HG03457 (cell line): ENCODE data around the gene KNSTRN.

ENCODE experiments used
- ATAC-seq: cut with Tn5 transposase; IDR thresholded peaks from one replicate; pipeline ENCODE4 v1.9.1; 2021; ENCODE audit warnings: moderate number of reproducible peaks; ENCODE audit not compliant: unreplicated experiment

Gene KNSTRN

GRCh38 chr15:40397688-40398412, 15.3 kb downstream of the KNSTRN start:
- ATAC-seq, result no peak

GRCh38 chr15:40398413-40398873, 15.9 kb downstream of the KNSTRN start:
- ATAC-seq, result peak; percentile 63

GRCh38 chr15:40399370-40399769, 16.8 kb downstream of the KNSTRN start:
- ATAC-seq, result no peak

- ATAC-seq, result peak; percentile 78
These were observed 23.2 kb downstream of the KNSTRN start, which contains the start of gene IVD for GRCh38 chr15:40405501-40406381. IVD (plus strand) TSS chr15:40405795; CDS start chr15:40405828, 33 bp downstream.

- ATAC-seq, result no peak
These were observed 24.9 kb downstream of the KNSTRN start for GRCh38 chr15:40407330-40407990.

GRCh38 chr15:40409366-40409765, 26.8 kb downstream of the KNSTRN start:
- ATAC-seq, result no peak

GRCh38 chr15:40410476-40410875, 28.0 kb downstream of the KNSTRN start:
- ATAC-seq, result no peak

- no peak for ATAC-seq
These were observed 29.7 kb downstream of the KNSTRN start for GRCh38 chr15:40412095-40412759.

GRCh38 chr15:40413036-40413435, 30.5 kb downstream of the KNSTRN start:
- no peak for ATAC-seq

- no peak for ATAC-seq
These were observed 32.3 kb downstream of the KNSTRN start for GRCh38 chr15:40414816-40415215.

GRCh38 chr15:40415226-40415625, 32.7 kb downstream of the KNSTRN start:
- ATAC-seq, result no peak

GRCh38 chr15:40416056-40416455, 33.5 kb downstream of the KNSTRN start:
- ATAC-seq, result no peak

GRCh38 chr15:40418126-40418525, 35.6 kb downstream of the KNSTRN start:
- ATAC-seq, result no peak

- ATAC-seq, result no peak
These were observed 37.7 kb downstream of the KNSTRN start for GRCh38 chr15:40420071-40420713.

GRCh38 chr15:40420793-40421192, 38.3 kb downstream of the KNSTRN start:
- no peak for ATAC-seq

GRCh38 chr15:40421246-40422157, 39.0 kb downstream of the KNSTRN start:
- no peak for ATAC-seq

- no peak for ATAC-seq
These were observed 42.1 kb downstream of the KNSTRN start for GRCh38 chr15:40424483-40425115.

GRCh38 chr15:40425681-40426080, 43.2 kb downstream of the KNSTRN start:
- ATAC-seq, result no peak

GRCh38 chr15:40427188-40427587, 44.7 kb downstream of the KNSTRN start:
- ATAC-seq, result no peak
